Stimulated activated naive CD8-positive, alpha-beta T cell treated with anti-CD3 and anti-CD28 coated beads, Interleukin-15, Interleukin-2, amounts not matched to agents 100 U/mL and 50 U/mL, for 24 hours (primary cell): ENCODE results near the gene TICAM2.

Experiments used
- ATAC-seq: fragments of 150-1000 bp; cut with Tn5 transposase; one replicate; pipeline ENCODE4 v1.10.0; 2021
- DNase-seq: peaks from one replicate; pipeline ENCODE4 v3.0.0; 2021

TICAM2 gene

DNA sequence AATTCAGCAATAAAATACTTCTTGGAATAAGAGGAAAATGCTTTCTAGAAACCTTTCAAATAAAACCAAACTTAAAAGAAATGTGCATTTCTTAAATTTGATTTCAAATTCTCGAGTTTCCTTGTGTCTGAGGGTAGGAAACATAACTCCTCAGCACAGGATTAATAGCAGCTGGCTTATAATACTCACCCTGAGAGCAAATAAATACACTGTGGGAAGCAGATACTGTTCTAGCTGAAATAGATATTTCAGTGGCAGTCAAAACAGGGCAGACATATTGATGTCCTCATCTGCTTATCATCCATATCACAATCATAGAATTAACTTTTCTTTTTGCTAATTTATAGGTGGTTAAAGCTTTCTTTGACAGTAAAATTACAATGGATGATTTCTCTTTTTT, 33.6 kb downstream of the TICAM2 start:
- DNase-seq = no peak
- ATAC-seq = no peak

DNA sequence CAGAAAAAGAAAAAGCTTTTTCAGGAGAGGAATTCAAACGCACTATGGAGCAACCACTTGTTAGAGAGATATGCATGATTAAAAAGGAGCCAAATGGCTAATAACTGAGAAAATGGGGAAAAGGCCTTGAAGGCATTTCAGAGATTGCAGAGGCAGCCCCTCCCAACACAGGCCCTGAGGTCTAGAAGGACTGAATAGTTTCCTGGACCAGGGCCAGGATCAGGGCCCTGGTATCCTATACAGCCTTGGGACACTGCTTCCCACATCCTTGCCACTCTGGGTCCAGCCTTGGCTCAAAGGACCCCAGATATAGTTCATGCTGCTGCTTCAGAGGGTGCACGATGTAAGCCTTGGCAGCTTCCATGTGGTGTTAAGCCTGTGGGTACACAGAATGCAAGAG, 37.0 kb downstream of the TICAM2 start:
- ATAC-seq (no peak), DNase-seq (no peak)

DNA sequence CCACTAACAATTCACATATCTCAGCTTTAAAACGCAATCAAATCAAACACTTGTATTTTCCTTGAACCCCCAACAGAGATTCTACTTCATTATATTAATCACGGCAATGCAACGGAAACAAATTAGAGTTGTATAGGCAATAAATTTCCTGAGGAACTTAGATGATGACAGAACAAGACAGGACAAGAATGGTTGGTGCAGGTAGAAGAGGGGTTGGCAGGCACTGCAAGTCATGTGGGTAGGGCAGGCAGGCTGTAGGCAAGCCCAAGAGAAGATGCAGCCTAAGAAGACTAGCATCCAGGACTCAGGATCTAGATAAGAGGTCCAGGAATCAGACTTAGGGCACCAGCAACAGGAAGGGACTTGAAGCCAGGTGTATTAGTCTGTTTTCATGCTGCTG, 41.1 kb downstream of the TICAM2 start:
- no peak for DNase-seq
- ATAC-seq = no peak

DNA sequence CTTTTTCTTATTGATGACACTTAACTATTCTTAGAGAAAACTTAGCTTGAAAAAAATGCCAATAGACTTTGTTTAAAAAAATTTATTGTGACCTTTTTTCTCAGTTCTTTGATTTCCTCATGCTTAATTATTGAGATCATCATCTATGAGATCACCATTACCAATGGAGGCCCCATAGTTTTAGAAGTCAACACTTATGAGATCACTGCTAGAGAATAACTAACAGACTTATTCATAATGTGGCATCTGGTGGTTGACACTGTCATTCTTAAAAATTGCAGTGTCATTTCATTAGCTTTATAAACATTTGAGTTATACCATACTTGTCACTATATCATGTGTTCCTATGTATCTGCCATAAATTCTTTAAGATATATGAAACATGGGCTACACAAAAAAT, 42.8 kb downstream of the TICAM2 start:
- DNase-seq (no peak), ATAC-seq (no peak)

DNA sequence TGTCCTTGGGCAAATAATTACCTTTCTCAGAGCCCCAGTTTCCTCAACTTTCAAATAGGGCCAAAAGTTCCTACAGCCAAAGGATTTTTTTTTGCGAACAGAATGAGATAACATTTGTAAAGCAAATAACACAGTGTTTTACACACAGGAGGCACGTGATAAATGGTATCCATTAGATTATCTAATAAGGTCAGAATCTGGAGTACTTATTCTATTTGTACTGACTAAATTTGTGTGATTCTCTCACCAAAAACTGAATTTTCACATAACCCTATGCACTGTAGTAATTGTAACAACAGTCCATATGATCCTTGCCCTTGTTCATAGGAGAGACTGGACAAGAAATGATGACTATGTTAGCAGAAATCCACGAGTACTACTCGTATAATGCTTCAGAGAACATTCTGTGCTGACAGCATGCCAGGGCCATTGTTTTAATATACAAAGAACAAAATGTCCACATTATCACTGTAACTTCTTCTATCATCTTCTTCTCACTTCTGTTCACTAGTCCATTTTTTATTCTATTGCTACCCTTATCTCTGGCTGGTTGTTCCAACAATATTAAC, 43.8 kb downstream of the TICAM2 start:
- ATAC-seq = no peak
- no peak for DNase-seq

DNA sequence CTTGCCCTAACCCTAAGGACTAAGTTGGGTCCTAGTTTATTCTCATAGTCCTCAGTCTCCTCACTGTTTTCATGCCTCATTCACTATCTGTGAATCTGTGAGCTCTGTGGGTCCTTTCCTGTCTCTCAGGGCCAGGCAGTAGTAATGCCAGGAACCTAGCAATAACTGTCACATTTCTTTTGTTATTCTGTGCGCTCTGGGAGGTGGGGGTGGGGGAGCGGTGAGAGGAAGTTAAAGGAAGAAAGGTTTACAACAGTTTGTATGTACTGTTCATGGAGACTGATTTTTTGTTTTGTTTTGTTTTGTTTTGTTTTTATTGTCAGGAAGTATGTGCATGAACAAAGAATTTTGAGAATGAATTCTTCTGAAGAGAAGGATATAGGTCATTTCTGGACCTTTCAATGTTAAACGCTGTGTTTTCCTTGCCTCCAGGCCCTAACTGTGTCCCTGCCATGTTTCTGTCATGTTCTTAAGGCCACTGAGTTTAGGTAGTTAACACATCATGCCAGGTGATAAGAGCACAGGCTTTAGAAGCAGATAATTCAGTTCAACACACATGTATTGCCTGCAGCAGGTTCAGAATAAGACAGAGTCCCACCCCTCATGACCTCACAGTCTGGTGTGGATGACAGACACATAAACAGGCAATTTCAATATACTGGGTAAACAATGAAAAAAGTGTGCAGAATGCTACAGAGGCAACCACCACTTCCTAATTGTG, 44.5 kb downstream of the TICAM2 start:
- DNase-seq (no peak), ATAC-seq (no peak)

DNA sequence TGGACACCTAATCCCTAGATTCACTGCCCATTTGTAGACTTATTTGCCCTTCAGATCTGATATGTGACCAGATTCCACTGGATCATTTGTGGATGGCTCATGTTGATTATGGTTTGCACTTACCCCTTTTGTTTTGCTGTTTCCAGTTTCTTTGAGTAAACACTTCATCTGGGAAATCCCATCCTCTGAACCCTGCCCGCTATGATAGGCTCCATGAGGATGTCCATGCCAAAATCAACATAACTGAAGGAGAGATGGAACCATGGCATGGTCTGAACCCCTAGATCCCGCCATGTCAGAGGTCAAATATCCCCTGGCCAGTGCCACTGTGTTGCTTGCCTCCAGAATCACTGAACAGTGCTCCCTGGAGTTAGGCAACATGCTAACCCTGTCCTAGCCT, 46.0 kb downstream of the TICAM2 start:
- DNase-seq (no peak), ATAC-seq (no peak)

DNA sequence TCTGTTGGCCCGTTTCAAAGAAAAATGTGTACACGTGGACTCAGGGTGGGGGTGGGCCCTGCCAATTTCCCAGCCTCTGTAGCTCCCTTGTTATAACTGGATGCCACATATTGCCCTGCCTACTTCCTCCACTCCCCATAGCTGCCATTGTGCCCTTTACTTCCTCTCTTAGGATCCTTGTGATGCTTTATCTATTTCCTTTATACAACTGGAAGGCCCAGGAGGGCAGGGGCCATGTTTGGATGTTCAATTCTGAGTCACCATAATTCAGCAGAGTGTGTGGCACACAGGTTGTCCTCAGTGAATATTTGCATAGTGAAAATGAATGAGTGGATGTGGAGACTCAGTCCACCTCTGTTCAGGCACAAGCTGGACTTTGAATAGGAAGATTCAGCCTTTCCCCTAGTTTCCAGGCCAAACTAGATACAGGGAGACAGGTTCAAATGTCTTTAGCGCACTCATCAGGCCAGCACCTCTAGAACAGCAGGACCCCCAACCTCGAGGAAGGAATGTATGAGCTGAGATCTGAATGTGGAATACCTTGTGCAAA, 47.1 kb downstream of the TICAM2 start:
- DNase-seq = no peak
- no peak for ATAC-seq

DNA sequence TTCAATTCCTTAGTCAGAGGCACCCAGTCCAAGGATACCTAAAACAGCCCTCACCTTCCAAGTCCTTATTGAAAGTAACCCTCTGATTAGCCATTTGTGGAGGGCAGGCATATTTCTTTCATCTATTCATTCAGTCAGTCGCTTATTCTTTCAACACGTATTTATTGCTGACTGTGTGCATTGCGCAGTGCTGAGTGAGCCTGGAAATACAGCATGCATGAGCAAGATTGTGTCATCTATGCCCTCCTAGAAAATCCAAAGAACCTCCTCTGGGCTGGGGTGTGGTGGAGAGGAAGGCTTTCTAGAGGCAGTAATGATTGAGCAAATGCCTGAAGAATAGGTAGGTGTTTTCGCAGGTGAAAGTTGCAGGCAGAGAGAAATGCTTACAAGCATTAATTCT, 49.2 kb downstream of the TICAM2 start:
- ATAC-seq = no peak

DNA sequence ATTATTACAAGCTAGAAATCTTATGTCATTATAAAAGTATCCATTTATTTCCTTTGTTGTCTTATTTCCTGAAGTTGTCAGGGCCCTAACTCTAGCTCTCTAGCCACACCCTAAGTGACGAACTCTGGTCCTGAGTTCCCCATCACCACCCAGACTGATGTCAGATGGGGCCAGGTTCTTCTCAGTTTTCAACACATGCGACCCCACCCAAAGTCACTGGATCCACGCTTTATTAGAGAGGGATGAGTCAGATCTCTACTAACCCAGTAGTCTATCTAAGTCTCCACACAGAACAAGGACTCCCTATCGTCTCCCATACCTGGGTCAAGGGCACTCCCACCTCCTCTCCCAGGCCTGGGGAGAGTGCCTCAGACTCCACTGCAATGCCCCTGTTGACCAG, 50.9 kb downstream of the TICAM2 start:
- ATAC-seq (no peak), DNase-seq (no peak)

More for the DNA sequence above, 49.2 kb downstream of the TICAM2 start:
- DNase-seq = no peak

DNA sequence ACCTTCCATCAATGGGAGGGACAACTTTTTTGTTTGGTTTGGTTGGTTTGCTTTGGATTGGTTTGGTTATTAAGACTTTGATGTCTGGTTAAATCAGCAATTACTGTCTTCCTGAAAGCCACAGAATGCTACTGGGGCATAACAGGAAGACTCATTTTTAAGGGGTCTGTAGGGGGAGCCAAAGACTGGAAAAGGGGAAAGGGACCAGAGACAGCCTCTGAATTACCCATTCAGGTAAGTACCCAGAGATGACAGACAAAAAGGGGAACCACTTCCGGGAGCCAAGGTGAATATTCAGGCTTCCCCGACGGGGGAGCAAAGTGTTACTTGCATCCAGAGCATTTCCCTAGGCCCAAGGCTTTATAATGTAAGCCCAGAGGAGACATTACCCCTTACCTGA, 53.1 kb downstream of the TICAM2 start:
- DNase-seq (peak; percentile 23), ATAC-seq (no peak)

DNA sequence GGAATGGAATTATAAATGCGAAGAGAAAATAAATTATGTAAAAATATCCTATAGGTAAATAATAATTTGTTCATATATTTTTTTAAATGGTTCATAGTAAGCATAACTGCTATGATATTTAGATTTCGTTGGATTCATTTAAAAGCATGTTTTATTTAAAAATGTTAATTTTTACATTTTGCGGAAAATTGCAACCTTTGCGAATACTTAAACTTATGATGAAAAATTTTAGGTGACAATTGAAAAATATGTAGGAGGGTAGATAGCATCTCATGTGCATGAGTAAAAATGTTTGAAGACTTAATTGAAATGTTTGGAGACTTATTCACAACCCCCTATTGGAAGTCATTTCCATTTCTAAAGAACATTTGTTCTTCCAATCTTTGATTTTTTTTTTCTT, 53.6 kb downstream of the TICAM2 start:
- no peak for DNase-seq

DNA sequence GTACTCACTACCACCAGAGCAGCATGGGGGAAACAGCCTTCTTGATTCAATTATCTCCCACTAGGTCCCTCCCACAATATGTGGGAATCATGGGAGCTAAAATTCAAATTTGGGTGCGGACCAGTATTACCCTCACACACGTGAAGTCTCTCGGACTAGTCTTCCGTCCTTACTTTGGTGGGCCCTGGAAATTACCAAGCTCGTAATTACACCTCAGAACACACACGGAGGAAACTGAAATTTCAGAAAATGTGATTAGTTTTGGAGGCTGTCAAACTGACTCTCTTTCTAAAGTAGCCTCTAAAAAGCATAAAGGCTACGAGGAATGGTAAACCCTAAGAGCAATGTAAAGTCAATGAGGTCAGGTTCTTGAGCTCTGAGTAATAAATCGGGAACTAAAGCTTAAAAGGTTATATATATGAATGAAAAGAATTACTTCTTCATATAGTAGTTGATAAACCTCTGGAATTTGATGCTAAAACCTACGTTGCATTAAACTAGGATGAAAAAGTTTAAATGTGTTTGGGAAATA, 56.9 kb downstream of the TICAM2 start:
- DNase-seq = no peak
- ATAC-seq = no peak

More for the DNA sequence above, 53.6 kb downstream of the TICAM2 start:
- ATAC-seq = no peak

DNA sequence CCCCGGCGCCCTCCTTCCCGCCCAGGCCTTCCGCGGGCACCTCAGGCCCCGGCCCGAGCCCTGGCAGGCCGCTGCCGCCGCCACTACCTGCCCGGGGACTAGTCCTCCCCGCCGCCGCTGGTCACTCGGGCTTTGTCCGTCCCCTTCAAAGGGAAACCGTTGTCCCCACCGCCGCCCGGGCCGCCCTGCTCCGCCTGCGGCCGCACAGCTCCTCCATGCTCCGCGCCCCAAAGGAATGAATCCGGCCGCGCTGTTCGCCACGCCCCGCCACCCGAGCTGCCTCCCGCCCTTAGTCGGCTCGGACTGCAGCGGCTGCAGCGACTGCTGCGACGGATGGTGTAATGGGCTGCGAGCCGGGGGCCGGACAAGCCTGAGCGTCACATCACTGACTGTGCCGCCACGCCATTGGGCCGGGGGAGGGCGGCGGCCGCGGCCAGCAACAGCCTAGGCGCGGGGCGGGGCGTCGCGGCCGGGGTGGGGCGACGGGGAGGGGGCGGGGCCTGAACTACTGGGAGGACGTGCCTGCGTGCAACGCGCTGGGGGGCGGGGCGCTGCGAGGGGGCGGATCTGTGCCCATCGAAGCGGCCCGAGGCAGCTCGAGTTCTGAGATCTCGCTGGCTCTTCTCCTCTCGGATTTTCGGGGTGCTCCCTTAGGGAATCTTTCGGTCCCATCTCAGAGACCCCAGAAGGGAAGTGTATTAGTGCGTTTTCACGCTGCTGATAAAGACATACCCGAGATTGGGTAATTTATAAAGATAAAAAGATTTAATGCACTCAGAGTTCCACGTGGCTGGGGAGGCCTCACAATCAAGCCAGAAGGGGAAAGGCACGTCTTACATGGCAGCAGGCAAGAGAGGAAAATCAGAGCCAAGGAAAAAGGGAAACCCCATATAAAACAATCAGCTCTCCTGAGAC, 57.6 kb downstream of the TICAM2 start, which contains the start of gene FEM1C:
Gene FEM1C (minus strand): TSS at position 340 of the 915 bp plus-strand sequence. CDS start 1,282 bp downstream, outside the sequence.
- ATAC-seq (peak; percentile 99), DNase-seq (peak; percentile 99)

DNA sequence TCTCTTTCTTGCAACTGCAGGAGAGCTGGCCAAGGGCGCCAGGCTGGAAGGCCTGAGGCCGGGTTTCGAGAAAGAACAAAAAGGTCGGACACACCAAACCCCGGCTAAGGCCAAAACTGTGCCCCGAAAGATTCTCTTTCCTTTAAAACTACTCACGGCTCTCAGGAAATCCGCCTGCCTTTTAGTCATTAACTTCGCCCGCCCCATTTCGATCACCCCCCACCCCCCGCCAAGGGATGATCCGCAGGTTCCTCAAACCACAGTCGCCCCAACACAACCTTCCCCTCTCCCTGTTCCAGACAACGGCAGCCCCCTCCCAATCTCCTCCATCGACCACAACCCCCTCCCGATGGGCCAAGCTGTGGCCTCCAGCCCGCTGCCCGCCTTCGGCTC, 58.2 kb downstream of the TICAM2 start:
- DNase-seq = peak; percentile 52
- peak; percentile 8 for ATAC-seq

DNA sequence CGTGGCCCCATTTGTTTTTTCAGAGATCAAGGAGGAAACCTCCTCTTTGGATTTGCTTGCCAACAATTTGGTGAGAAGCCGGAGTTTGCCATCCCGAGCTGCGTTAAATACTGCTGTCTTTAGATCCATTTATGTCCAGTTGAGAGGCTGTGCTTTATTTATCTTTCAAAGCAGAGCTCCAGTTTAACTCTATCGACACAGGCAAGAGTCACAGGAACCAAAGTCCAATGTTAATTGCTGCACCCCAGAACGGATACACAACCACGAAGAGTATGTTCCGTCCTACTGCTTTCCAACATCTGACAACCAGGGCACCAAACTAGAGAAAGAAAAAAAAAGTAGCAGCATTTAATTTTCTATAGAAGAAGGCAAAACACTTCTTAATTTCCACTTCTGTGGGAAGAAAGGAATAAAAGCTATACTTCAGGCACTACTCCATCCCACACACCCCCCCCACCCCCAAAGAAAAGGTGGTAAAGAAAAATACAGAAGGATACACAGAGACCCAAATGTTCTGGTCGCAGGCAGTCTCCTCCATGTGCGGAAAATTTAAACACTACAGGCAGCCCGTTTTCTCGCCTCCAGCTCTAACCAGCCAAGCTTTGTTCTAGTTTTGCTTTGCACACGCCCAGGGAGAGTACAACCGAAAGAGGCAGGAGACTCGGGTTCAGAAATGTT, 58.8 kb downstream of the TICAM2 start:
- peak; percentile 35 for DNase-seq
- ATAC-seq = peak; percentile 8

DNA sequence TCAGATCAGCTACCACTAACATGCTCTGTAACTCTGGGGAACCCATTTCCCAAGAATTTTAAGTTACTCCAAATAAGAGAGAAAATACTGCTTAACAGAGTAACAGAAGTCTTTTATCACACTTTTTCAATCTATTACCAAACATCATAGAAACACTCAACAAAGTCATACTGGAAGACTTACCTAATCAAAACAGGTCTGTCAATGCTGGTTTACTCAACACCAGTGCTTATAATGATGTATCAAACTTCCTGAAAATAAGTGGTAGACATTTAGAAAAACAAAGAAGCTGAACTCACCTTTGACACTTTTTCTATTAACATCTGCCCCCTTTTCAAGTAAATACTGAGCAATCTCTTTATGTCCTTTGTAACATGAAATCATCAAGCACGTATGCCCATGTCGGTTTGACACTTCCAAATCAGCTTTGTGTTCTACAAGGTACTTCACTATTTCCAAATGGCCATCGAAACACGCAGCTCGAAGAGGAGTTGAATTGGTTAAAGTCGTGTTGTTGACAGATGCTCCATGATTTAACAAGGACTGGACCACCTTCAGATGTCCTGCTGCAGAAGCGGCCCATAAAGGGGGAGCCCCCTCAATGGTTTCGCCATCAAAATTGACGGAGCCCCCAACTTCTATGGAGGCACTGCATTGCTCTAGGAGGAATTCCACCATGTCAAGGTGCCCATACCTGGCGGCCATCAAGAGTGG, 59.5 kb downstream of the TICAM2 start:
- ATAC-seq (no peak), DNase-seq (no peak)

DNA sequence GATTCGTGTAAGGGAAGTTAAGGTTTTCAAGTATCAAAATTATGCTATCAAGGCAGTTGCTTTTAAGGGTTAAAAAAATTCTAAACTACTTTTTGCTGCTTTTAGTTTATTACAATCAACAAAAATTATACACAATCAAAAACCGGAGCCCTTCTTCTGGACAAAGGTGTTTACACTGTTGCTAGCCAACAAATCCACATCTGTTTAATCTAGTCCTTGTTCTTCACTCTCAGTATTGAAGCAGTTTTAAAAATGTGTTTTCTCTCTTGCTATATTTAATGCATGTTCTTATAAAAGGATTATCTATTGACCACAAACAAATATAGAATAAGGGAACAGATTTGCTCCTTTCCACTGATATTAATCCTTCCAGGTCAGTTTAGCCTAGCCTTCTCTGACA, 60.2 kb downstream of the TICAM2 start:
- DNase-seq (no peak), ATAC-seq (no peak)

DNA sequence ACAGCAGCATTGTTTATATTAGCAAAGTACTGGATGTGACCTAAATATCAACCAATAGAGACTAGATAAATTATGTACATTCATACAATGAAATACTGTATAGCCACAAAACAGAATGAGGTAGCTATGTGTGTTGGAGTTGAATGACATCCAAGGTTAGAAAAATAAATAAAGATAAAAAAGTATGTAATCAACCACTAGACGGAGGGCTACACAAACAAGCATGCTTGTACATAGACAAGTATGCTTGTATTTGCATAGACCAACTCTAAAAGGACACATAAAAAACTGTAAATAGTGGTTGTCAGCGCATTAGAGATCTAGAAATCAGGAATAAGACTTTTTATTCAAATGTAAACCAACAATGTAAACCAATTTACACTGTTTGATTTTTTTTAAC, 60.7 kb downstream of the TICAM2 start:
- DNase-seq (no peak), ATAC-seq (no peak)

DNA sequence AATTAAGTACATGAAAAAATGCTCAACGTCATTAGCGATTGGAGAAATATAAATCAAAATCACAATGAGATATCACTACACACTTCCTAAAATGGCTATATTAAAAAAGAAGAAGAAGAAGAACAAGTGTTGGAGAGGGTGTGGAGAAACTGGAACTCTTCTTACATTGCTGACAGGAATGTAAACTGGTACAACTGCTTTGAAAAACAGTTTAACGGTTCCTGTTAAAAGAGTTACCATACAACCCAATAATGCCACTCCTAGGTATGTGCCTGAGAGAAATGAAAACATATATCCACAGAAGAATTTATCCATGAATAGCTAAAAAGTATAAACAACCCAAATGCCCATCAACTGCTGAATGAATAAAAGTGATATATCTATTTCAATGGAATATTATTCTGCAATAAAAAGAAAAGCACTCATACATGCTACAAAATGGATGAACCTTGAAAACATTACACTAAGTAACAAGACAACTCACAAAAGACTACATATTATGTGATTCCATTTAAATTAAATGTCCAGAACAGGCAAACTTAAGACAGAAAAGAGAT, 66.7 kb downstream of the TICAM2 start:
- ATAC-seq (no peak), DNase-seq (no peak)

DNA sequence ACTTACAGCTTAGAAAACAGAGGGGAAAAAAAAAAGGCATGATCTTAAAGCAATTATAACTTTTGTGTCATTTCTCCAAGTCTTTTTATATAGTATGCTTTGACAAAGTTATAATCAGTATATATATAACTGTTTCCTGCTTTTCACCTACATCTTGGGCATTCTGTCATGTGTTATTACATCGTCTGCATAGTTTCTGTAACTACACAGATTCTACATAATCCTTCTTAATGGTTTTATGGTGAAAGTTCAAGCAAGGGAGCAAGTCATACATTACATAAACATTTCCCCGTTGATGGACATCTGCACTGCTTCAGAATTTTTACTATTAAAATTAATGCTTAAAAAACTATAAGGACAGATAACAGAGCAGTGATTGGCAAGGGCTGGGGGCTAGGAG, 69.8 kb downstream of the TICAM2 start:
- DNase-seq = no peak
- ATAC-seq = no peak
